NCI-H2227 (cell line): ENCODE measurements around the gene ZNF554.

Source experiments
- DNase-seq: peaks from one replicate; lab custom pipeline; 2025; ENCODE audit not compliant: unreplicated experiment; lab: John Stamatoyannopoulos, UW

Gene ZNF554

DNA sequence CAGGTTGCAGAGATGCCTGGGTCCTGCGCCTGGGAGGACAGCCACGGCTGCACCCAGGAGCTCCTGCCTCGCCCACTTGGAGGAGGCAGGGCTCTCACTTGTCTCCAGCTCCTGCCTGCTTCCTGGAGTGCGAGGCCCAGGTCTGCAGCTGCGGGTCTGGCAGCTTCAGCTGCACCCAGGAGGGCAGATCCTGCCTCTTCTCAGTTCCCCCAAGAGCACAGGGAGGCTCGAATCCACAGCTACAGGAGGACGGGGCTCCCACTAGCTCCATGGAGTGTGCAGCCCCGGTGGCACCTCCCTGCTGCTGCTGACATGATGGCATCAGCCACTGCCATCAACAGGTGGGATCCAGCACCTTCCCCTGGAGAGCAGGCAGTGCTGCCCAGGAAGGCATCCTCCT is 4.5 kb downstream of the ZNF554 start:
- no peak for DNase-seq

DNA sequence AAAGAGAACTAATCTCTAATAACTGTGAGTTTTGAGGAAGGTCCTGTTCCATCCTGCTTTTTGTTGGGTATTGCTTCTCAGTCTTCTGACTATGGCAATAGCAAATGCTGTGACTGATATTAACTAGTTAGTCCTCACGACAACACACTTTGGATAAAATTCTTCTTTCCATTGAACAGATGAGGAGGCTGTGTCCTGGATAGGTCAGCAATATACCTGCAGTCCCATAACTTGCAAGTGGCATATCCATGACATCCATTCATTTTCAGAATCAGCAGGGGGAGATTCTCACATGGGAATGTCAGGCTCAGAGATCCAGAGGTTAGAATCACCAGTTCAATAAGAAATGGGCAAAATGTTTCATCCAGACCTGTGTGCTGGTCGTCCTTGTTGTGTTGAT is 7.4 kb downstream of the ZNF554 start:
- DNase-seq: no peak

DNA sequence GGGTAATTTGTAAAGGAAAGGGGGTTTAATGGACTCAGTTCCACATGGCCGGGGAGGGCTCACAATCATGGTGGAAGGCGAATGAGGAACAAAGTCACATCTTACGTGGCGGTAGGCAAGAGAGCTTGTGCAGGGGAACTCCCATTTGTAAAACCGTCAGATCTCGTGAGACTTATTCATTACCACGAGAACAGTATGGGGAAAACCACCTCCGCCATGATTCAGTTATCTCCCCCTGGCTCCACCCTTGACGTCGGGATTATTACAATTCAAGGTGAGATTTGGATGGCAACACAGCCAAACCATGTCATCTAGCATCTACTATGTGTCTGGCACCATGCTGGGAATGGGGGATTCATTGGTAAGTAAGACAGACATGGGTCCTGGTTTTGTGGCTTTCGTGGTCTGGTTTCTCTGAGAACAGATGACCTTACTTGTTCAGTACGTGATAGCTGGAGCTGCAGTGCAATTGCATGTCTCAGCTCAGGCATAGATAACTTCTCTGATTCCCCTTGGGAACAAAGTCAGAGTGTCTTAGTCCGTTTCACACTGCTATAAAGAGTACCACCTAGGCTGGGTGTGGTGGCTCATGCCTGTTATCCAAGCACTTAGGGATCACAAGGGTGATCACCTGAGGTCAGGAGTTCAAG is 8.3 kb downstream of the ZNF554 start:
- DNase-seq: no peak

DNA sequence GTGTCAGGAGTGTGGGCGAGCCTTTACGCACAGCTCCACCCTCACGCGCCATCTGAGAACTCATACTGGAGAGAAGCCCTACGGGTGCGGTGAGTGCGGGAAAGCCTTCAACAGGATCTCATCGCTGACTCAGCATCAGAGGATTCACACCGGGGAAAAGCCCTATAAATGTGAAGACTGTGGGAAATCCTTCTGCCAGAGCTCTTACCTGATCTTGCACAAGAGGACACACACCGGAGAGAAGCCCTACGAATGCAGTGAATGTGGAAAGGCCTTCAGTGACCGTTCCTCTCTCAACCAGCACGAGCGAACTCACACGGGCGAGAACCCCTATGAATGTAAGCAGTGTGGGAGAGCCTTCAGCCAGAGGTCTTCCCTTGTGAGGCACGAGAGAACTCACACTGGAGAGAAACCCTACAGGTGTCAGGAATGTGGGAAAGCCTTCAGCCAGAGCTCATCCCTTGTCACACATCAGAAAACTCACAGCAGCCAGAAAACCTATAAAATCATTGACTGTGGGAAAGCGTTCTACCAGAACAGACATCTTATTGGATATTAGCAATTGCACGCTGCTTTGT is 14.7 kb downstream of the ZNF554 start:
- no peak for DNase-seq

DNA sequence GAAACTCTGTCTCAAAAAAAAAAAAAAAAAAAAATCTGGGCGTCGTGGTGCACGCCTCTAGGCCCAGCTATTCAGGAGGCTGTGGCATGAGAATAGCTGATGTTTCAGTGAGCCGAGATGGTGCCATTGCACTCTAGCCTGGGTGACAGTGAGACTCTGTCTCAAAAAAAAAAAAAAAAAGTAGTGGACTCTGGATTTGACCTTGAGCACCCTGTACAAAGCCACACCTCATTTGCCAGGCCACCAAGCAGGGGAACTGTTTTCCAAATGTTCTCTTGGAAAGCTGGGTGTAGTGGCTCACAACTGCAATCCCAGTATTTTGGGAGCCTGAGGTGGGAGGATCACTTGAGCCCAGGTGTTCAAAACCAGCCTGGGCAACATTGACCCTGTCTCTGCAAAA is 17.8 kb downstream of the ZNF554 start:
- no peak for DNase-seq

DNA sequence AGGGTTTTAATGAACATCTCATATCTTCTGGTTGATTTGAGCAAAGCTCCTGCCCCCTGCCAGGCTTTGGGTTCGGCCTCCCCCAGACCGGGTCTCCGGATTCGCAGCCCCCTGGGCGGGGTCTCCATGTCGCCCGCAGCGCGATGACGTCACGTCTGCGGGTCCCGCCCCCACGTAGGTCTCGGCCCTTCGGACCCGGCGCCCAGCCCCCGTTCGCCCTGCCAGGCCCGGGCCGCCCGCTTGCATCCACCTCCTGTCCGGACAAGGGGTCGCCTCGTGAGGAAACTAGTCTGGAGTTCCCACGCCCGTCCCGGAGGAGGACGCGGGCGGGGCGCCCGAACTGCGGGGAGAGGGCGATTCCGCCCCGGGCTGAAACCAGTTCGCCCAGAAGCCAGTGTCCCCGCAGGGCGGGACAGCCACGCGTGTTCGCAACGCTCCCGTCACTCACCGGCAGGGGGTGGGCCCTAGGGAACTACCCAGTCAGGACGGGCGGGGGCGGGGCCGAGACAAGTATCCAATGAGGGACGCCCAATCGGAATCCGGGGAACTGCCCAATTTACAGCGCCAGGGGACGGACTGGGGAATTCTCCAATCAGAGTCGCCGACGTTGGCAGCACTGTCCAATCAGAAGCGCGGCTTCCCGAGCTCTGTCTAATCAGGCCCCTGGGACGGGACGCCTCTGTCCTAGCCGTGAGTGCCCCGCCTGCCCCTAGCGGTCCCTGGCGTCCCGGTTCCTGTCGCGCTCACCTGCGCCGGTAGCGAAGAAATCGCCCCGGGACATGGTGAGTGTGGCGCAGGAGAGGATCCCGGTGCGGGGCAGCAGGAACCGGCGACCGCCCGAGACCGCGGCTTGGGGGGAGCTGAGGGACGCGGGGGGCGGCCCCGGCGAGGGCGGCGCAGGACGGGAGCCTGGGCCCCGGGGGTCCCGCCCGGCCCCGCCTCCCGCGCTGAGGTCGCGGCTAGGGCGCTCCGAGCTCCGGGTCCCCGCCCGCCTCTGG is 21.4 kb downstream of the ZNF554 start, which contains the start of gene ZNF555:
ZNF555 (plus strand) TSS at position 682 of the 998 bp plus-strand sequence; CDS start at position 780, 98 bp downstream.
- peak; percentile 96 for DNase-seq

DNA sequence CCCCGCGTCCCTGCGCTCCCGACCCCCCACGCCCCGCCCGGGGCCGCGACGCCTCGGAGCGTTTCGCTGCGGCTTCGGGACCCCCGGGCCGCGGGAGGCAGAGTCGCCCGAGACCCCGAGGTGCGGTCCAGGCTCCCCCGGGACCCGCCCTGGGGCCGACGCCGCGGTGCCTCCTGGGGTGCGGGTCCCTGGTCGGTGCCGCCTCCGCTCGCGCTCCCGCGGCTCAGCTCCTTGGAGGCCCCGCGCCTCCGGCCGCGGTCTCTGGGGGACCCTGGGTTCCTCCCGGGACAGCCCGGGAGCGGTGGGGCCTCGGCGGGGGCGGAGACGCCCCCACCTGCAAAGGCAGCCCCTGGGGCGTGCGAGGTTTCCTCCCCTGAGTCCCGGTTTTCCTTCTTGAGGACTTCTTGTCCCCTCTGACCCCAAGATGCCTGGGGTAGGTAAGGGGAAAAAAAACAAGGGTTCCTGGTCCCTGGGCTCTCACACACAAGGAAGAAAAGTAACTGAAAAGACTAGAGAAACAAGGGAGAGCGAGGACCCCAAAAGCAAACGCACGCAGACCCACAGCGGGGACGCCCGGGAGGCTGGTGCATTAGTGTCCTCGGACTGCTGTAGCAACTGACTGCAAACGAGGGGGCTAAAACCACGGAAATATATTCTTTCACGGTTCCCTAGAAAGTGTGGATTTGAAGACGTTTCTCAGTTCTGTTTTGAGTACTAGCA is 22.3 kb downstream of the ZNF554 start:
- no peak for DNase-seq

DNA sequence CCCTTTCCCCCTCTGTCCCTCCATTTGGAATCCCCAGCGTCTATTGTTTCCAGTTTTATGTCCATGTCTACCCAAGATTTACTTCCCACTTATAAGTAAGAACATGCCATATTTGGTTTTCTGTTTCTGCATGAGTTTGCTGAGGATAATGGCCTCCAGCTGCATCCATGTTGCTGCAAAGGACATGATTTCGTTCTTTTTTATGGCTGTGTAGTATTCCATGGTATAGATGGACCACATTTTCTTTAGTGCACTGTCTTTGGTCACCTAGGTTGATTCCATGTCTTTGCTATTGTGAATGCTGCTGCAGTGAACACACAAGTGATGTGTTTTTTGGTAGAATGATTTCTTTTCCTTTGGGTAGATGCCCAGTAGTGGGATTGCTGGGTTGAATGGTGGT is 25.4 kb downstream of the ZNF554 start:
- no peak for DNase-seq

DNA sequence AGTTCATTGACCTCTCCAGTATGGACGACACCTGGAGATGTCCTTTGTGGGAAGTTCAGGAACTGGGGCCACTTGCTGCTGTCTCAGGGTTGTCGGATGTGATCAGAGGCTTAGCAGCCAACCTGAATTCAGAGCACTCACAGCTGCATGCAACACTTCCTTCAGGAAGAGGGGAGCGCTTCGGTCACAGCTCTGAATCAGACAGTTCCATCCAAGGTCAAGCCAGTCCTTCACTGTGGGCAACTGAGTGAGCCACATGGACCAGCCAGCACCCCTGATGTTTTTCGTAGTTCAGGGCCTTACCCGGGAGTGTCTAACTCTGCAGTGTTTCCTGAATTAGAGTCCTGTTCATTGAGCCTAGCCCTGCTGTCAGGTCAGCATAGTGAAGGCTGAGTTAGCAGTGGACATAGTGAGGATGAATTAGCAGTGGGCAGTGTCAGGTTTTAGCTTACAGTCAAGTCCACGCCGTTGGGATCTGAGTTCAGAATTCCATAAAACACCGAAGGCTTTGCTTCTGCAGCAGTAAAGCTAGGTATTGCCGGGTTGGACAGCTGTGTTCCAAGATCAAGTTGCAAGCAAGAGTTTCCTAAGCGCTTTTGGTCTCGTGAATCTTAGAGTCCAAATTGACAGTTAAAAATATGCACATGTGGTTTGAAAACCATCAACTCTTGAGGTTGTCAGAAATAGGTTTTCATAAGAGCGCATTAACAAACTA is 26.7 kb downstream of the ZNF554 start:
- no peak for DNase-seq

DNA sequence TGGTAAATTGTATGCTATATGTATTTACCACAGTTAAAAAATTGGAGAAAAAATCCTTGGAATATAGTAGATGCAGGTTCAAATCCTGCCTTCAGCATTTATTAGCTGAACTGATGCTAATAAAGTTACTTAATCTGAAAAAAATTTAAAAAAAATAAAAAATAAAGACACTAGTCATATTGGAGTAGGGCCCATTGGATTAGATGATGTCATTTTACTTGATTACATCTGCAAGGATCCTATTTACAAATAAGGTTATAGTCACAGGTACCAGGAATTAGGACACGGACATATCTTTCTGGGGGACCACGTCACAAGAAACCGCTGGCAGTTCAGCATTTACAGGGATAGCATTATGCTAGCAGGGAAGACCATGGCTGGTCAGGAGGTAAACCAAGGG is 27.8 kb downstream of the ZNF554 start:
- DNase-seq: no peak

DNA sequence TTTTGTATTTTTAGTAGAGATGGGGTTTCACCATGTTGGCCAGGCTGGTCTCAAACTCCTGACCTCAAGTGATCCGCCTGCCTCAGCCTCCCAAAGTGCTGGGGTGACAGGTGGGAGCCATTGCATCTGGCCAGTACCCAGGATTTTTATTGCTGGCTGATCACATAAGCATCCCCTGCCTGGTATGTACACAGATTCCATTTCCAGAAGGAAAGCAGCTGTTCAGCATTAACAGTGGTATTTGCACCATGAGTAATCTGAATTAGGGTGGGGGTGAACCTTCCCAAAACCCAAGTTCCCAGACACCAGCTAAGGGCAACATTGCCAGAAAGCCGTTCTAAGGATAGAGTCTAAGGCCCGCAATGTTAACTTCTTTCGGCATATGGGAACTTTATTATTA is 28.9 kb downstream of the ZNF554 start:
- no peak for DNase-seq

DNA sequence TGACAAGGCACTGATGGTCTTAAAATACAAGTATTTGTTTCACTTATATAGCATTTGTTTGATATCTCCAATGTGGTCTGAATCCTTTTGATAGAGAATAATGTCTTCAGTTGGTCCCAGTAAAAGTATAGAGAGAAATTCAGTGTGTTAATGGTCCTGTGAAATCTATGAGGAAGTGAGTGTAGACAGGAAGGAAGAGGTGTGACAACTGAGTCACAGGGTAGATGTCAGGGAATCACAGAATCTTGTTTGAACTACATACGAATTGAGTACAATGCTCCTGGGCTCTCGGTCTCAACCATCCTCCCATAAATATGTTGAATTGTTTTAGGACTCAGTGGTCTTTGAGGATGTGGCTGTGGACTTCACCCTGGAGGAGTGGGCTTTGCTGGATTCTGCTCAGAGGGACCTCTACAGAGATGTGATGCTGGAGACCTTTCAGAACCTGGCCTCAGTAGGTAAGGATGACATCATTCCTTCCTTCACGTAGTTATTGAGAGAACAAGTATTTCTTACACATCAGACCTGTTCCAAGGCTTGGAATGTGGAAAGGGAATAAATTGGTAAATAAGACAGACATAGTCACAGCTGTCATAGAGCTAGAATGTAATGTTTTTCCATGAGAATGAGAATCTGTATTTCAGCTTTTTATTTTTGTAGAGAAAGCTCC is 30.7 kb downstream of the ZNF554 start:
- DNase-seq: no peak

DNA sequence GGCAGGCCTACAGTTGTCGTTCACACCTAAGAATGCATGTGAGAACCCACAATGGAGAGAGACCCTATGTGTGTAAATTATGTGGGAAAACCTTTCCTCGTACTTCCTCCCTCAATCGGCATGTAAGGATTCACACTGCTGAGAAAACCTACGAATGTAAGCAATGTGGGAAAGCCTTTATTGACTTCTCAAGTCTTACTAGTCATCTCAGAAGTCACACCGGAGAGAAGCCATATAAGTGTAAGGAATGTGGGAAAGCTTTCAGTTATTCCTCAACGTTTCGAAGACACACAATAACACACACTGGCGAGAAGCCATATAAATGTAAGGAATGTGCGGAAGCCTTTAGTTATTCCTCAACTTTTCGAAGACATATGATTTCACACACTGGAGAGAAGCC is 32.9 kb downstream of the ZNF554 start:
- DNase-seq: no peak

DNA sequence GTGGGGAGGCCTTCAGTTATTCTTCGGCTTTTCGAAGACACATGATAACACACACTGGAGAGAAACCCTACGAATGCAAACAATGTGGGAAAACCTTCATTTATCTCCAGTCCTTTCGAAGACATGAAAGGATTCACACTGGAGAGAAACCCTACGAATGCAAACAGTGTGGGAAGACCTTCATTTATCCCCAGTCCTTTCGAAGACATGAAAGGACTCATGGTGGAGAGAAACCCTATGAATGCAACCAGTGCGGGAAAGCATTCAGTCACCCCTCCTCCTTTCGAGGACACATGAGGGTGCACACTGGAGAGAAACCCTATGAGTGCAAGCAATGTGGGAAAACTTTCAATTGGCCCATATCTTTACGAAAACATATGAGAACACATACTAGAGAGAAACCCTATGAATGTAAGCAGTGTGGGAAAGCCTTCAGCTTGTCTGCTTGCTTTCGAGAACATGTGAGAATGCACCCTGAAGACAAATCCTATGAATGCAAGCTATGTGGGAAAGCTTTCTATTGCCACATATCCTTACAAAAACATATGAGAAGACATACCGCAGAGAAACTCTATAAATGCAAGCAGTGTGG is 33.4 kb downstream of the ZNF554 start:
- no peak for DNase-seq

DNA sequence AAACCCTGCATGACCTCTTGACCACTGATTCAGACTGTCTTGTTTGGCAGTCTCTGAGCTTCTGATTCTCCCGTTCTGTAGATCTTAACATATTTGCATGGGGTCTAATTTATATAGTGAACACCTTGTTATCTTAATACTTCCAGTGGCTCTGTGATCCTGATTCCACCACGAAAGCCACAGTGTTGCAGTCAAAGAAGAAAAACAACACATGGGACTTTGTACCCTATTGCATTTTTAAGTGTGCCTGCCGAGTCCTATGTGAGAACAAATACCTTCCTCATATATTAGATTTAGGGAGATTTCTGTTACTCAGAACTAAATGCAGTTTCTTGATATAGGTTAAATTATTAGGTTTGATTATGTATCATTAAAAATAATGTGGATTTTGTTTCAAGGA is 35.2 kb downstream of the ZNF554 start:
- DNase-seq: no peak

DNA sequence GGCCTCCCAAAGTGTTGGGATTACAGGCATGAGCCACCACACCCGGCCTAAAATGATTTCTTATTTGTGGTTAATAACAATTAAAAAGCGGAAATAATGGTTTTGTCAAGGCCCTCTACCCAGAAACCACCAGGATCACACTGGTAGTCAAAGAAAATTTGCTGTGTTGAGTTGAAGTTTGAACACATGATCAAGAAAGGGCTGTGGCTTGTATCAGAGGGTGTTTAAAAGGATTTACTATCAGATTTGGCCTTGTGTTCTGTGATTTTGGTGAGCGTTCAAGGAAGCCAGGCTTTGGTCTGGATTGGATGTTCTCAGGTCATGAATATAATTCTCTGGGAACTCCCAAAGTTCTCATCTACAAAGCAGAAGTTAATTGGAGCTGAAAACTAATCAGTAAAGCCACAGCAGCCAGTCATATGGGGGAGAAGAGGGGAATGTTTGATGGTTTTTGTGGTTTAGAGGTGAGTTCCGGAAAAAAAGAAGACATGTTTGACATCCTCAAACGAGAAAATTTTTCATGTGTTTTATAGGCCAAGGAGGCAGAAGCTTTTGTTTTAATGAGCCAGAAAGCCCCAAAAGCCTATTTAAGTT is 36.9 kb downstream of the ZNF554 start:
- no peak for DNase-seq

DNA sequence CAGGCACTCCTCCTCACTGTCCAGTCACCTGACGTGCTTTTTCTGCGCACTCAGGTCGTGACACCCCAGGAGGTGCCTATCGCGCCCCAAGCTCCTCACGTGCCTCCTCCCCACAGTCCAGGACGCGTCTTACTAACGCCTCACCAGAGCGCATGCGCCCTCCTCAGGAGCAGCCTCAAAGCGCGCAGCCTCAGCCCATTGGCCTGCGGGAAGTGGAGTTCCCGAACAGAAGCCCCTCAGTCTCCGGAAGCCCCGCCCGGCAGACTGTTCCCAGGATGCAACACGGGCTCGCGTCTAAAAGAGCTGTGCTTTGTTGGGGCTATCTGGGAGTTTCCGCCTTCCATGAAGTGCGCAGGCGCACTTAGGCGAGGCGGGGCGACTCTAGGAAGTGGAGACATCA is 39.2 kb downstream of the ZNF554 start:
- no peak for DNase-seq

DNA sequence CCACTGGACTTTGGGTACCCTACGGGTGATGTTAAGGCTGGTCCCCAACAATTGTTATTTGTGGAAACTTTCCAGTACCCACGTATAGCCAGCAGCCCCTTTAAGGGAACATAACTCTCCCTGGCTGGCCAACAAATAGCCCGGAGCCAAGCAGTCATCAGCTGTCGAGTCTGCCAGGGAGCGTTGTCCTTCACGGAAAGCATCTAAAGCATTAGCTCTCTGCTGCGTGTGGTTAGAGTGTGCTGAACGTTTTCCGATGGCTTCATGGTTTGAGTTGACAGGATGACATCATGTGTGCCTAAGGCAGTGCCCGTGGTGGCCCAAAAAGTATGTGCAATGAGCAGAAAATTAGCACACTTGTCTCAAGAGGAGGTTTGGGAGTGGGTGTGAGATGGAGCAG is 44.1 kb downstream of the ZNF554 start:
- DNase-seq: no peak

DNA sequence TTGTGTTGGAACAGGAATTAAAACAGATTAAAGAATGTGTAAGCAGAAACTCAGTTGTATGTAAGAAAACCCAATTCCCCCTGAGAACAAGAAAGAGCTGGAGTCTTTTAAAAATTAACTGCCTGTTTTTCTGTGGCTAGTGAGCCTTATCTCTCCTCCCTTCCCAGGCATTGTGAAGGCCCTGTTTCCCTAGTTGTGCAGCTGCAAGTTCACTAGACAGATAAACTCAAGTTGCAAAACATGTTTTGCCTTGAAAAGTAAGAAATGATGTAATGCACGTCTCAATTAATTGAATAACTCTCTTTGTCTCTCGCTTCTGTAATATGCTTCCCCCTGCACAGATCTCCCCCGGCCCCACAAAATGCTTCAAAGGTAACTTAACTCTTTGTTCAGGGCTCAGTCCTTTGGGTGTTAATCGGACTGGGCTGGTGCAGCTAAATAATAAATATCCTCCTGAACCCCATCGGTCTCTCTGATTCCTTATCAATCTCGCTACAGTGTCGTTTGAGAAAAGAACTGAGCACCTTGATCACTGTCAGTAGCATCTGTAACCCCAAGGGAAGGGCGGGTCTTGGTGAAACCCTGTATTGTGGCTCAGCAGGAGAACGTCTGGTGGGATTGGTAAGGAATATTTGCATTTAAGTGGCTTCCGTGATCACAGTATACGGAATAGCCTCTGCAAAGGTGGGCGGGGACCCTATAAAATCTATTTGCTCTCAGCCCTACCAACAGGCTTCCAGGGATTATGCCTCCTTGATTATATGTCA is 45.8 kb downstream of the ZNF554 start:
- no peak for DNase-seq
